Liver (tissue), 9 donors: Measurements from ENCODE around the gene STEEP1. TPM values are rescaled to one million over a fixed set of nuclear protein-coding genes. Genes with fewer than 3 reads are reported as not detected.

ENCODE experiments used
- DNase-seq: peaks from one replicate; pipeline ENCODE4 v3.0.0-alpha.2; 2017; ENCODE audit warnings: low spot score
- H3K27ac ChIP-seq, 2 donors: one replicate each; pipeline ENCODE4 v1.7.0; 2013; ENCODE audit warnings: inconsistent platforms in 2 of 2, low read length in 2 of 2, control low read depth in 1 of 2, low read depth in 1 of 2, mild to moderate bottlenecking in 1 of 2
- H3K27me3 ChIP-seq, 4 donors: one replicate each; pipeline versions ENCODE4 v1.6.1 to v1.7.0; 2013; ENCODE audit warnings: low read length in 3 of 4, inconsistent platforms in 1 of 4, mild to moderate bottlenecking in 1 of 4, moderate library complexity in 1 of 4; ENCODE audit not compliant: control insufficient read depth in 4 of 4, insufficient read depth in 4 of 4
- H3K36me3 ChIP-seq, 4 donors: one replicate each; pipeline versions ENCODE4 v1.6.1 to v1.7.0; 2013; ENCODE audit warnings: low read length in 3 of 4, mild to moderate bottlenecking in 3 of 4, low read depth in 1 of 4, moderate library complexity in 1 of 4; ENCODE audit not compliant: control insufficient read depth in 4 of 4, insufficient read depth in 3 of 4
- H3K4me1 ChIP-seq, 4 donors: one replicate each; pipeline versions ENCODE4 v1.6.1 to v1.7.0; 2013; ENCODE audit warnings: low read length in 3 of 4, mild to moderate bottlenecking in 3 of 4, moderate library complexity in 1 of 4; ENCODE audit not compliant: control insufficient read depth in 4 of 4, insufficient read depth in 4 of 4
- H3K4me3 ChIP-seq, 3 donors: one replicate each; pipeline versions ENCODE4 v1.6.1 to v1.7.0; 2013; ENCODE audit warnings: low read length in 3 of 3, control low read depth in 1 of 3, low read depth in 1 of 3, mild to moderate bottlenecking in 1 of 3
- H3K9ac ChIP-seq, 2 donors: one replicate each; pipeline ENCODE4 v1.7.0; 2013; ENCODE audit warnings: low read length in 2 of 2, mild to moderate bottlenecking in 2 of 2, moderate library complexity in 2 of 2, control low read depth in 1 of 2, low read depth in 1 of 2
- H3K9me3 ChIP-seq, 4 donors: one replicate each; pipeline versions ENCODE4 v1.6.1 to v1.7.0; 2013; ENCODE audit warnings: low read length in 3 of 4; ENCODE audit not compliant: control insufficient read depth in 4 of 4
- ATF3 ChIP-seq: IDR thresholded peaks from 2 replicates; pipeline ENCODE4 v1.6.1; 2016; ENCODE audit warnings: antibody characterized with exemption
- EGR1 ChIP-seq, 2 donors: IDR thresholded peaks; 2 replicates each; pipeline ENCODE4 v1.6.1; 2016 to 2018; ENCODE audit warnings: antibody characterized with exemption in 2 of 2, low read depth in 2 of 2
- FOXA2 ChIP-seq: IDR thresholded peaks from 2 replicates; pipeline ENCODE4 v1.6.1; 2016; ENCODE audit warnings: antibody characterized with exemption
- HNF4A ChIP-seq, 2 donors: conservative IDR thresholded peaks; 2 replicates each; pipeline ENCODE4 v1.6.1; 2016; ENCODE audit warnings: antibody characterized with exemption in 2 of 2, mild to moderate bottlenecking in 2 of 2
- HNF4G ChIP-seq: IDR thresholded peaks from 2 replicates; pipeline ENCODE4 v1.6.1; 2016; ENCODE audit warnings: antibody characterized with exemption
- JUND ChIP-seq, 2 donors: IDR thresholded peaks; 2 replicates each; pipeline ENCODE4 v1.6.1; 2016; ENCODE audit warnings: antibody characterized with exemption in 2 of 2
- MAX ChIP-seq: IDR thresholded peaks from 2 replicates; pipeline ENCODE4 v1.6.1; 2016; ENCODE audit warnings: antibody characterized with exemption
- NR2F2 ChIP-seq: IDR thresholded peaks from 2 replicates; pipeline ENCODE4 v1.6.1; 2016; ENCODE audit warnings: antibody characterized with exemption
- RAD21 ChIP-seq, 2 donors: IDR thresholded peaks; 2 replicates each; pipeline ENCODE4 v1.6.1; 2016; ENCODE audit warnings: antibody characterized with exemption in 2 of 2, mild to moderate bottlenecking in 2 of 2
- SP1 ChIP-seq: IDR thresholded peaks from 2 replicates; pipeline ENCODE4 v1.6.1; 2018; ENCODE audit warnings: antibody characterized with exemption, mild to moderate bottlenecking
- YY1 ChIP-seq: IDR thresholded peaks from 2 replicates; pipeline ENCODE4 v1.6.1; 2016; ENCODE audit warnings: antibody characterized with exemption, mild to moderate bottlenecking
- WGBS: extraction: QIAGEN DNeasy Blood & Tissue Kit; methylation state at CpG from one replicate; pipeline ENCODE4 v1.1.7; 2013; 5-methylcytosine and 5-hydroxymethylcytosine counted together
- polyA plus RNA-seq, 2 donors: library from polyadenylated mRNA; stranded (reverse) in 1 of 2; unstranded in 1 of 2; fragments of 200-250 nt in 1 of 2; fragments of >200 nt in 1 of 2; fragmentation: Nextera tagmentation in 1 of 2; extraction: Ambion mirVana in 1 of 2; gene quantifications; one replicate each; pipeline versions ENCODE4 v1.2.1 to v1.2.3, GENCODE V29; 2013 to 2015
- total RNA-seq, 2 donors: library from RNA; depleted of rRNA; stranded (reverse); fragments of >200 nt; gene quantifications; one replicate each; pipeline ENCODE4 v1.2.3, GENCODE V29; 2014
- TF ChIP-seq, protein P1 (sequence below): IDR thresholded peaks from 2 replicates; pipeline ENCODE4 v1.6.1; 2016; ENCODE audit warnings: antibody characterized with exemption
- TF ChIP-seq, protein P2 (sequence below): IDR thresholded peaks from 2 replicates; pipeline ENCODE4 v1.6.1; 2016; ENCODE audit warnings: antibody characterized with exemption, mild to moderate bottlenecking
- TF ChIP-seq, protein P3 (sequence below): fragments of 150-350 bp; IDR thresholded peaks from 2 replicates; pipeline ENCODE4 v1.5.1; 2017; ENCODE audit warnings: improper control_type of control experiment, low read depth, low read length; ENCODE audit not compliant: missing input control
- donor health status: healthy.
- donor health status: healthy.
- donor health status: healthy.
- donor health status: healthy.
- donor health status: healthy.

The STEEP1 gene
- total and polyA plus RNA-seq, 4 donors = 4.3 to 14.2 (median 10.2) TPM

DNA sequence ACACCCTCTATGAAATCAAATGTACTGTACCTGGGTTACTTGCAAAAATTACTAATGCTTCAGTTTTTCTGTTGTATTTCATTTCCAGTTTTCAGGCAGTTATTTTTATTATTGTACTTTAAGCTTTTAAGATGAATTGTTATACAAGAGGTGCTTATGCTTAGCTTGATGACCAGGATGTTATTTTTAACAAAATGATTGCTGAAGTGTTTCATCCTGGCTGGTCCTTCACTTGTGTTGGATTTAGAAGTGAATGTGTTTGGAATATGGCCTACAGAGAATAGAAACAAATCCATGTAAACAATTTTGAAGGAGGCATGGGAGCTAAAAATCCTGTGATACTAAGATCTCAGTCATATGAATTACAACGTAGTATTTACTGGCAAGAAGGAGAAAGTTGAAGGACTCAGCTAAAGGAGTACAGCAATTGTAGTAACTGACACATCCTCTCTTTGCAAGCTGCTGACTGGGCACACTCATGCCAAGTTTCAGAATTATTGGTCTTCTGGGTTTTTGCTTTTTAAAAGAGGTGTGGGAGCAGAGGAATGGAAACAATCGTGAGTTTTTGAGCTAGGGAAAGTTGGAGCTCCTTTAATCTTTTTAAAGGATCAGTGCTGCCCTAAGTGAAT lies 18.3 kb upstream of the STEEP1 start:
- no peak for DNase-seq
- Histone ChIP-seq H3K9ac (no peak overlapping the region), H3K4me3 (no peak overlapping the region), H3K27ac (no peak overlapping the region), H3K27me3 (no peaks in the 10 kb centered on the region), H3K4me1 (no peaks in the 10 kb centered on the region), H3K9me3 (no peaks in the 10 kb centered on the region), H3K36me3 (no peaks in the 10 kb centered on the region)
- 72% methylated on average over 2 of the region's 2 CpGs for WGBS
- TF ChIP-seq NR2F2 (no peak), YY1 (no peak), ATF3 (no peak), HNF4G (no peak), FOXA2 (no peak), HNF4A (conservative IDR thresholded peaks at IDR 0.05) (no peak)
- TF ChIP-seq, protein P1, sequence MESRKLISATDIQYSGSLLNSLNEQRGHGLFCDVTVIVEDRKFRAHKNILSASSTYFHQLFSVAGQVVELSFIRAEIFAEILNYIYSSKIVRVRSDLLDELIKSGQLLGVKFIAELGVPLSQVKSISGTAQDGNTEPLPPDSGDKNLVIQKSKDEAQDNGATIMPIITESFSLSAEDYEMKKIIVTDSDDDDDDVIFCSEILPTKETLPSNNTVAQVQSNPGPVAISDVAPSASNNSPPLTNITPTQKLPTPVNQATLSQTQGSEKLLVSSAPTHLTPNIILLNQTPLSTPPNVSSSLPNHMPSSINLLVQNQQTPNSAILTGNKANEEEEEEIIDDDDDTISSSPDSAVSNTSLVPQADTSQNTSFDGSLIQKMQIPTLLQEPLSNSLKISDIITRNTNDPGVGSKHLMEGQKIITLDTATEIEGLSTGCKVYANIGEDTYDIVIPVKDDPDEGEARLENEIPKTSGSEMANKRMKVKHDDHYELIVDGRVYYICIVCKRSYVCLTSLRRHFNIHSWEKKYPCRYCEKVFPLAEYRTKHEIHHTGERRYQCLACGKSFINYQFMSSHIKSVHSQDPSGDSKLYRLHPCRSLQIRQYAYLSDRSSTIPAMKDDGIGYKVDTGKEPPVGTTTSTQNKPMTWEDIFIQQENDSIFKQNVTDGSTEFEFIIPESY = no peak
- TF ChIP-seq, protein P2, sequence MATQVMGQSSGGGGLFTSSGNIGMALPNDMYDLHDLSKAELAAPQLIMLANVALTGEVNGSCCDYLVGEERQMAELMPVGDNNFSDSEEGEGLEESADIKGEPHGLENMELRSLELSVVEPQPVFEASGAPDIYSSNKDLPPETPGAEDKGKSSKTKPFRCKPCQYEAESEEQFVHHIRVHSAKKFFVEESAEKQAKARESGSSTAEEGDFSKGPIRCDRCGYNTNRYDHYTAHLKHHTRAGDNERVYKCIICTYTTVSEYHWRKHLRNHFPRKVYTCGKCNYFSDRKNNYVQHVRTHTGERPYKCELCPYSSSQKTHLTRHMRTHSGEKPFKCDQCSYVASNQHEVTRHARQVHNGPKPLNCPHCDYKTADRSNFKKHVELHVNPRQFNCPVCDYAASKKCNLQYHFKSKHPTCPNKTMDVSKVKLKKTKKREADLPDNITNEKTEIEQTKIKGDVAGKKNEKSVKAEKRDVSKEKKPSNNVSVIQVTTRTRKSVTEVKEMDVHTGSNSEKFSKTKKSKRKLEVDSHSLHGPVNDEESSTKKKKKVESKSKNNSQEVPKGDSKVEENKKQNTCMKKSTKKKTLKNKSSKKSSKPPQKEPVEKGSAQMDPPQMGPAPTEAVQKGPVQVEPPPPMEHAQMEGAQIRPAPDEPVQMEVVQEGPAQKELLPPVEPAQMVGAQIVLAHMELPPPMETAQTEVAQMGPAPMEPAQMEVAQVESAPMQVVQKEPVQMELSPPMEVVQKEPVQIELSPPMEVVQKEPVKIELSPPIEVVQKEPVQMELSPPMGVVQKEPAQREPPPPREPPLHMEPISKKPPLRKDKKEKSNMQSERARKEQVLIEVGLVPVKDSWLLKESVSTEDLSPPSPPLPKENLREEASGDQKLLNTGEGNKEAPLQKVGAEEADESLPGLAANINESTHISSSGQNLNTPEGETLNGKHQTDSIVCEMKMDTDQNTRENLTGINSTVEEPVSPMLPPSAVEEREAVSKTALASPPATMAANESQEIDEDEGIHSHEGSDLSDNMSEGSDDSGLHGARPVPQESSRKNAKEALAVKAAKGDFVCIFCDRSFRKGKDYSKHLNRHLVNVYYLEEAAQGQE = no peak
- TF ChIP-seq, protein P3, sequence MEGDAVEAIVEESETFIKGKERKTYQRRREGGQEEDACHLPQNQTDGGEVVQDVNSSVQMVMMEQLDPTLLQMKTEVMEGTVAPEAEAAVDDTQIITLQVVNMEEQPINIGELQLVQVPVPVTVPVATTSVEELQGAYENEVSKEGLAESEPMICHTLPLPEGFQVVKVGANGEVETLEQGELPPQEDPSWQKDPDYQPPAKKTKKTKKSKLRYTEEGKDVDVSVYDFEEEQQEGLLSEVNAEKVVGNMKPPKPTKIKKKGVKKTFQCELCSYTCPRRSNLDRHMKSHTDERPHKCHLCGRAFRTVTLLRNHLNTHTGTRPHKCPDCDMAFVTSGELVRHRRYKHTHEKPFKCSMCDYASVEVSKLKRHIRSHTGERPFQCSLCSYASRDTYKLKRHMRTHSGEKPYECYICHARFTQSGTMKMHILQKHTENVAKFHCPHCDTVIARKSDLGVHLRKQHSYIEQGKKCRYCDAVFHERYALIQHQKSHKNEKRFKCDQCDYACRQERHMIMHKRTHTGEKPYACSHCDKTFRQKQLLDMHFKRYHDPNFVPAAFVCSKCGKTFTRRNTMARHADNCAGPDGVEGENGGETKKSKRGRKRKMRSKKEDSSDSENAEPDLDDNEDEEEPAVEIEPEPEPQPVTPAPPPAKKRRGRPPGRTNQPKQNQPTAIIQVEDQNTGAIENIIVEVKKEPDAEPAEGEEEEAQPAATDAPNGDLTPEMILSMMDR = no peak

GRCh38 chrX:119579414-119579813 lies 14.2 kb upstream of the STEEP1 start:
- H3K4me1 ChIP-seq = peaks cover 0 to 6% (median 5%) of the 10 kb centered on the region in 4 donors
- H3K27ac ChIP-seq = no peak overlapping the region
- peaks cover 0 to 2% (median 0%) of the 10 kb centered on the region in 4 donors for H3K36me3 ChIP-seq
- no peak for DNase-seq
- H3K27me3 ChIP-seq = no peaks in the 10 kb centered on the region
- H3K4me3 ChIP-seq = no peak overlapping the region
- TF ChIP-seq, protein P3 = no peak
- no peak for TF ChIP-seq SP1
- no peak for TF ChIP-seq MAX
- no peak for TF ChIP-seq FOXA2
- no peak for TF ChIP-seq EGR1 (IDR thresholded peaks at IDR 0.05; ENCODE audit: low read depth in 2 of 2)
- TF ChIP-seq, protein P1 = no peak
- TF ChIP-seq JUND (IDR thresholded peaks at IDR 0.05) = no peak
- no peak for TF ChIP-seq YY1
- no peak for TF ChIP-seq NR2F2
- no peak for TF ChIP-seq RAD21 (IDR thresholded peaks at IDR 0.05)
- no peak for TF ChIP-seq HNF4G
- no peaks in the 10 kb centered on the region for H3K9me3 ChIP-seq
- no peak overlapping the region for H3K9ac ChIP-seq
